Measurements from ENCODE around the gene RRP1.

GRCh38 chr21:43762303-43763128 is 26.9 kb upstream of the RRP1 start:
- TF ChIP-seq POLR2A (IDR thresholded peaks at IDR 0.05) (no peak), EP300 (IDR thresholded peaks at IDR 0.05) (no peak)
- TF ChIP-seq, protein P1, sequence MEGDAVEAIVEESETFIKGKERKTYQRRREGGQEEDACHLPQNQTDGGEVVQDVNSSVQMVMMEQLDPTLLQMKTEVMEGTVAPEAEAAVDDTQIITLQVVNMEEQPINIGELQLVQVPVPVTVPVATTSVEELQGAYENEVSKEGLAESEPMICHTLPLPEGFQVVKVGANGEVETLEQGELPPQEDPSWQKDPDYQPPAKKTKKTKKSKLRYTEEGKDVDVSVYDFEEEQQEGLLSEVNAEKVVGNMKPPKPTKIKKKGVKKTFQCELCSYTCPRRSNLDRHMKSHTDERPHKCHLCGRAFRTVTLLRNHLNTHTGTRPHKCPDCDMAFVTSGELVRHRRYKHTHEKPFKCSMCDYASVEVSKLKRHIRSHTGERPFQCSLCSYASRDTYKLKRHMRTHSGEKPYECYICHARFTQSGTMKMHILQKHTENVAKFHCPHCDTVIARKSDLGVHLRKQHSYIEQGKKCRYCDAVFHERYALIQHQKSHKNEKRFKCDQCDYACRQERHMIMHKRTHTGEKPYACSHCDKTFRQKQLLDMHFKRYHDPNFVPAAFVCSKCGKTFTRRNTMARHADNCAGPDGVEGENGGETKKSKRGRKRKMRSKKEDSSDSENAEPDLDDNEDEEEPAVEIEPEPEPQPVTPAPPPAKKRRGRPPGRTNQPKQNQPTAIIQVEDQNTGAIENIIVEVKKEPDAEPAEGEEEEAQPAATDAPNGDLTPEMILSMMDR (IDR thresholded peaks at IDR 0.05) = no peak

Measured in tibial nerve (tissue), 4 donors.